Occipital lobe (tissue), 2 donors: ENCODE measurements around the gene GPT2. TPM values are rescaled to one million over a fixed set of nuclear protein-coding genes. Genes with fewer than 3 reads are reported as not detected.

ENCODE experiments used
- DNase-seq: peaks from one replicate; lab custom pipeline; 2025; lab: John Stamatoyannopoulos, UW
- total RNA-seq: library from RNA; depleted of rRNA; stranded (reverse); fragments of >200 nt; gene quantifications from one replicate; pipeline ENCODE4 v1.2.3, GENCODE V29; 2014

The GPT2 gene
- total RNA-seq = 20.7 TPM

GRCh38 chr16:46883690-46884512, at the start of gene GPT2:
Gene GPT2 (plus strand): TSS chr16:46884362. CDS start chr16:46884716, 354 bp downstream.
- peak; percentile 98 for DNase-seq

- DNase-seq = no peak
Observed at GRCh38 chr16:46836534-46837530, 47.3 kb upstream of the GPT2 start.

- no peak for DNase-seq
Observed at GRCh38 chr16:46839986-46840443, 44.1 kb upstream of the GPT2 start.

- no peak for DNase-seq
Observed at GRCh38 chr16:46842192-46842895, 41.8 kb upstream of the GPT2 start.

GRCh38 chr16:46843898-46844642, 40.1 kb upstream of the GPT2 start:
- DNase-seq = no peak

- DNase-seq = no peak
Observed at GRCh38 chr16:46844771-46845170, 39.4 kb upstream of the GPT2 start.

- DNase-seq = no peak
Observed at GRCh38 chr16:46845952-46846351, 38.2 kb upstream of the GPT2 start.

GRCh38 chr16:46848768-46849764, 35.1 kb upstream of the GPT2 start:
- no peak for DNase-seq

- no peak for DNase-seq
Observed at GRCh38 chr16:46850619-46851555, 33.3 kb upstream of the GPT2 start.

- DNase-seq = no peak
Observed at GRCh38 chr16:46852130-46852529, 32.0 kb upstream of the GPT2 start.

GRCh38 chr16:46853713-46854443, 30.3 kb upstream of the GPT2 start:
- peak; percentile 79 for DNase-seq

GRCh38 chr16:46854846-46855245, 29.3 kb upstream of the GPT2 start:
- no peak for DNase-seq

- DNase-seq = no peak
Observed at GRCh38 chr16:46855389-46855788, 28.8 kb upstream of the GPT2 start.

GRCh38 chr16:46857368-46857945, 26.7 kb upstream of the GPT2 start:
- peak; percentile 44 for DNase-seq

- no peak for DNase-seq
Observed at GRCh38 chr16:46858151-46858550, 26.0 kb upstream of the GPT2 start.

- DNase-seq = no peak
Observed at GRCh38 chr16:46859719-46860152, 24.4 kb upstream of the GPT2 start.
